A549 (cell line): ENCODE results near the gene TGFB3.

Experiments
- CBX8 ChIP-seq: fragments of 200-600 bp; sonication (generic); IDR thresholded peaks from 2 replicates; pipeline ENCODE4 v1.6.1; 2016
- KDM1A ChIP-seq: fragments of 200-600 bp; sonication (generic); IDR thresholded peaks from 2 replicates; pipeline ENCODE4 v1.6.1; 2016; ENCODE audit warnings: low read depth, mild to moderate bottlenecking
- MAZ ChIP-seq: fragments of 150-350 bp; IDR thresholded peaks from 2 replicates; pipeline ENCODE4 v1.6.1; 2014; ENCODE audit warnings: antibody characterized with exemption, low read depth, low read length, borderline replicate concordance
- POLR2A ChIP-seq: IDR thresholded peaks from 2 replicates; pipeline ENCODE4 v1.6.1; 2012; ENCODE audit warnings: mild to moderate bottlenecking, low read length
- TF ChIP-seq, protein P1 (sequence below): fragments of 200-600 bp; sonication (generic); IDR thresholded peaks from 2 replicates; pipeline ENCODE4 v1.6.1; 2016; ENCODE audit warnings: antibody characterized with exemption, mild to moderate bottlenecking, moderate library complexity
- TF ChIP-seq, protein P2 (sequence below): fragments of >200 bp; sonication (Bioruptor Twin); formaldehyde crosslinking; IDR thresholded peaks from 3 replicates; pipeline ENCODE4 v1.5.1; 2016

- TF ChIP-seq POLR2A (no peak), MAZ (no peak), KDM1A (no peak), CBX8 (no peak)
- TF ChIP-seq, protein P1, sequence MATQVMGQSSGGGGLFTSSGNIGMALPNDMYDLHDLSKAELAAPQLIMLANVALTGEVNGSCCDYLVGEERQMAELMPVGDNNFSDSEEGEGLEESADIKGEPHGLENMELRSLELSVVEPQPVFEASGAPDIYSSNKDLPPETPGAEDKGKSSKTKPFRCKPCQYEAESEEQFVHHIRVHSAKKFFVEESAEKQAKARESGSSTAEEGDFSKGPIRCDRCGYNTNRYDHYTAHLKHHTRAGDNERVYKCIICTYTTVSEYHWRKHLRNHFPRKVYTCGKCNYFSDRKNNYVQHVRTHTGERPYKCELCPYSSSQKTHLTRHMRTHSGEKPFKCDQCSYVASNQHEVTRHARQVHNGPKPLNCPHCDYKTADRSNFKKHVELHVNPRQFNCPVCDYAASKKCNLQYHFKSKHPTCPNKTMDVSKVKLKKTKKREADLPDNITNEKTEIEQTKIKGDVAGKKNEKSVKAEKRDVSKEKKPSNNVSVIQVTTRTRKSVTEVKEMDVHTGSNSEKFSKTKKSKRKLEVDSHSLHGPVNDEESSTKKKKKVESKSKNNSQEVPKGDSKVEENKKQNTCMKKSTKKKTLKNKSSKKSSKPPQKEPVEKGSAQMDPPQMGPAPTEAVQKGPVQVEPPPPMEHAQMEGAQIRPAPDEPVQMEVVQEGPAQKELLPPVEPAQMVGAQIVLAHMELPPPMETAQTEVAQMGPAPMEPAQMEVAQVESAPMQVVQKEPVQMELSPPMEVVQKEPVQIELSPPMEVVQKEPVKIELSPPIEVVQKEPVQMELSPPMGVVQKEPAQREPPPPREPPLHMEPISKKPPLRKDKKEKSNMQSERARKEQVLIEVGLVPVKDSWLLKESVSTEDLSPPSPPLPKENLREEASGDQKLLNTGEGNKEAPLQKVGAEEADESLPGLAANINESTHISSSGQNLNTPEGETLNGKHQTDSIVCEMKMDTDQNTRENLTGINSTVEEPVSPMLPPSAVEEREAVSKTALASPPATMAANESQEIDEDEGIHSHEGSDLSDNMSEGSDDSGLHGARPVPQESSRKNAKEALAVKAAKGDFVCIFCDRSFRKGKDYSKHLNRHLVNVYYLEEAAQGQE = no peak
- TF ChIP-seq, protein P2, sequence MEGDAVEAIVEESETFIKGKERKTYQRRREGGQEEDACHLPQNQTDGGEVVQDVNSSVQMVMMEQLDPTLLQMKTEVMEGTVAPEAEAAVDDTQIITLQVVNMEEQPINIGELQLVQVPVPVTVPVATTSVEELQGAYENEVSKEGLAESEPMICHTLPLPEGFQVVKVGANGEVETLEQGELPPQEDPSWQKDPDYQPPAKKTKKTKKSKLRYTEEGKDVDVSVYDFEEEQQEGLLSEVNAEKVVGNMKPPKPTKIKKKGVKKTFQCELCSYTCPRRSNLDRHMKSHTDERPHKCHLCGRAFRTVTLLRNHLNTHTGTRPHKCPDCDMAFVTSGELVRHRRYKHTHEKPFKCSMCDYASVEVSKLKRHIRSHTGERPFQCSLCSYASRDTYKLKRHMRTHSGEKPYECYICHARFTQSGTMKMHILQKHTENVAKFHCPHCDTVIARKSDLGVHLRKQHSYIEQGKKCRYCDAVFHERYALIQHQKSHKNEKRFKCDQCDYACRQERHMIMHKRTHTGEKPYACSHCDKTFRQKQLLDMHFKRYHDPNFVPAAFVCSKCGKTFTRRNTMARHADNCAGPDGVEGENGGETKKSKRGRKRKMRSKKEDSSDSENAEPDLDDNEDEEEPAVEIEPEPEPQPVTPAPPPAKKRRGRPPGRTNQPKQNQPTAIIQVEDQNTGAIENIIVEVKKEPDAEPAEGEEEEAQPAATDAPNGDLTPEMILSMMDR = no peak
Measured at GRCh38 chr14:75991753-75992152, 10.0 kb upstream of the TGFB3 start.
